Measurements from ENCODE around the gene ZFPM1. TPM values are rescaled to one million over a fixed set of nuclear protein-coding genes. Genes with fewer than 3 reads are reported as not detected.

Gene ZFPM1
- polyA plus RNA-seq, 1 of the 3 experiments (the other 2 are of a cell fraction) = 1.2 TPM

DNA sequence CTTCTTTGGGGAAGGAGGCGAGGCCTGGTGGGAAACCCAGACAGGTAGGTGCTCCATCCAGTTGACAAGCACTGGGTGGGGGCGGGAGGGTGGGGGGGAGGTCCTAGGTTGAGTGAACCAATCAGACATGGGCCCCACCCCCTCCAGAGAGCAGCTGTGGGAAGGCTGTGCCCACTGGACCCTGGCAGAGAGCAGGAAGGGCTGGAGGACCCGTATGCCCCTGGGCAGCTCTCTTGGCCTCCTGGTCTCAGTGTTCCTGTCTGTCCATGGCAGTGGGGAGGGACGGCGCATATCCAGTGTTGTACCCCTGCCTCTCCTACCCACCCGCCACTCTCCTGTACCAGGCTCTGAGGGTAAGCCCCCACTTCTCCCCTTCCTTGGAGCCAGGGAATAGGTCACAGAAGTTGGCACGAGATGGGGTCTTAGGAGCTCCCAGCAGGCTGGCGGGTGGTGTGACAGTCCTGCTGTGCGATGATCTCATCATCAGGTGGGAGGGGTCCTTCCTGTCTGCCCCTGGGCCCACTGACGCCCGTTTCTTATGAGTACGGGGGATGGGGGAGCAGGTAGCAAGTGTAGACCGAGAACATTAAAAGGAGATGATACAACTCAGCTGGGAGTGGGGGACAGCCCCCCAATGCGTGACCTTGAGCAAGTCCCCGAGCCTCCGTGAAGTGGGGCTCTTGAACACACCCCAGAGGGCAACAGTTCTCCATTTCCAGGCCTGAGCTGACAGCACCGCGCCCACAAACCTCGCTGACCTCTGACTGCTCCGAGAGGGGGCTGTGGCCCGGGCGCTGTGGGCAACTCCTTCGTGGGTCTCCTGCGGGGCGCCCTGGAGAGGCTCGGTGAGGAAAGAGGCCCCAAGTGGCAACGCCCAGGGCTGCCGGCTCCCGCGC lies 1.2 kb upstream of the ZFPM1 start:
- H3K36me3 ChIP-seq (replicated peaks in 1 of 2; ENCODE audit: control insufficient read depth in 1 of 2, insufficient read depth in 2 of 2, low read length in 1 of 2) = no peaks in the 10 kb centered on the region
- H3K79me2 ChIP-seq (ENCODE audit: insufficient read depth) = peaks cover 31% of the 10 kb centered on the region
- H3K4me3 ChIP-seq (ENCODE audit: low read depth in 2 of 2, low read length in 1 of 2) = peak overlapping the region in 1 of 2 experiments; percentile 75; a peak in 3 of 4 replicates
- H3K27me3 ChIP-seq (ENCODE audit: insufficient read depth) = no peaks in the 10 kb centered on the region
- peaks cover 26% of the 10 kb centered on the region for H4K20me1 ChIP-seq (ENCODE audit: insufficient read depth)
- H3K9me3 ChIP-seq = no peaks in the 10 kb centered on the region
- H3K4me1 ChIP-seq (ENCODE audit: control insufficient read depth in 1 of 2, insufficient read depth in 2 of 2, low read depth in 1 of 2, low read length in 1 of 2) = peaks cover 13 to 53% of the 10 kb centered on the region in 2 experiments; a peak in 3 of 4 replicates
- H3K4me2 ChIP-seq = peak overlapping the region; percentile 74
- TF ChIP-seq TAF1 (IDR thresholded peaks at IDR 0.05; ENCODE audit: borderline replicate concordance, low read depth, low read length) = no peak
- TF ChIP-seq RXRA (IDR thresholded peaks at IDR 0.05; ENCODE audit: borderline replicate concordance, low read depth) = no peak
- TF ChIP-seq EZH2phosphoT487 (IDR thresholded peaks at IDR 0.05; ENCODE audit: borderline replicate concordance, low read depth) = no peak
- WGBS (ENCODE audit: low lambda C conversion rate) = 68% methylated on average over 22 of the region's 30 CpGs
- no peaks in the 10 kb centered on the region for H3F3A ChIP-seq (replicated peaks; ENCODE audit: insufficient read depth)
- H3K9me2 ChIP-seq = no peaks in the 10 kb centered on the region
- no peak for DNase-seq
- ChIA-PET POLR2A (interaction anchor here (0.7 to 1.4 kb wide), 3 partner anchors 13 to 109 kb away, joined by 3 to 4 read pairs (median 3); no protein-coding TSS in a partner anchor), CTCF (interaction anchor here (0.6 to 1.1 kb wide), 4 partner anchors 14 to 381 kb away, joined by 3 read pairs; no protein-coding TSS in a partner anchor)
- H2AFZ ChIP-seq (ENCODE audit: low read depth) = peak overlapping the region; percentile 88; the same call in 1 of the 2 replicates
- H3K27ac ChIP-seq (ENCODE audit: low read depth in 2 of 2, low read length in 1 of 2) = peak overlapping the region in 1 of 2 experiments; percentile 86; a peak in 1 of 4 replicates
- no peak overlapping the region for H3K9ac ChIP-seq

DNA sequence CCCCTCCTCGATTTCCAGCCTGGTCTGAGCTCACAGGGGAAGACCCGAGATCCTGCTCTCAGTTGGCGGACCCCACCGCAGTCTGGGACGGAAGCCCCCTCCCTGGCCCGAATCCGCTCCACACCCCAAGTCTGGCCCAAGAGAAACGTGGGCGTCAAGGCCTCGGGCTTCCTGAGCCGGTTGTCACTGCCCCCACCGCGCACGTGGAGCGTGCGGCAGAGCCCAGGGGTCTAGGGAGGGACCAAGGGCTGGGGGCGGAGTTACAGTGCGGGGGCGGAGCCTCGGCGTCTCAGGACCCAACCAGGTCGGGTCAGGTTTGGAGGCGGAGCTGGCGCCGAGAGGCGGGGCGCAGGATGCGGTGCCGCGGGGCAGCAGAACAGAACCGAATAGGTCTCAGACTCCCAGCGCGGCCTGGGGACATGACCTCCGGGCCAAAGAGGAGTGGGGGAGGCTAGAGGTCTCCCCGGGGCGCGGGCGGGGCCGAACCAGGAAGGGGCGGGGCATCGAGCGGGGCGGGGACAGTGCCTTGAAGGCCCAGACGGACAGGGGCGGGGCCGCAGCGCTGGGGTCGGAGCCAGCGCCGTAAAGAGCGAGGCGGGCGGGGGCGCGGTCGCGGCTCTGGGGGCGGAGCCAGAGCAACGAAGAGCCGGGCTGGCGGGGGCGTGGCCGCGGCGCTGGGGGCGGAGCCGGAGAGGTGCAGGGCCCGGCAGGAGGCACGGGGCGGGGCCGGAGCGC lies 431 bp upstream of the ZFPM1 start:
- WGBS (ENCODE audit: low lambda C conversion rate) = 6% methylated on average over 23 of the region's 72 CpGs
- H3K79me2 ChIP-seq (ENCODE audit: insufficient read depth) = peaks cover 38% of the 10 kb centered on the region
- ChIA-PET POLR2A (interaction anchor here (0.7 to 1.4 kb wide), 3 partner anchors 12 to 109 kb away, joined by 3 to 4 read pairs (median 3); no protein-coding TSS in a partner anchor), CTCF (interaction anchor here (1.0 to 2.7 kb wide), 2 partner anchors 15 to 36 kb away, joined by 3 to 10 read pairs; no protein-coding TSS in a partner anchor)
- H3K4me2 ChIP-seq = peak overlapping the region; percentile 74
- H4K20me1 ChIP-seq (ENCODE audit: insufficient read depth) = peaks cover 34% of the 10 kb centered on the region
- no peaks in the 10 kb centered on the region for H3F3A ChIP-seq (replicated peaks; ENCODE audit: insufficient read depth)
- H3K36me3 ChIP-seq (replicated peaks in 1 of 2; ENCODE audit: control insufficient read depth in 1 of 2, insufficient read depth in 2 of 2, low read length in 1 of 2) = no peaks in the 10 kb centered on the region
- H3K27ac ChIP-seq (ENCODE audit: low read depth in 2 of 2, low read length in 1 of 2) = peak overlapping the region; percentile 56 to 86; a peak in 3 of 4 replicates
- H3K4me1 ChIP-seq (ENCODE audit: control insufficient read depth in 1 of 2, insufficient read depth in 2 of 2, low read depth in 1 of 2, low read length in 1 of 2) = peaks cover 13 to 61% of the 10 kb centered on the region in 2 experiments; a peak in 3 of 4 replicates
- peak; percentile 98 for DNase-seq
- H3K27me3 ChIP-seq (ENCODE audit: insufficient read depth) = no peaks in the 10 kb centered on the region
- peak overlapping the region; percentile 71 for H3K9ac ChIP-seq
- H3K4me3 ChIP-seq (ENCODE audit: low read depth in 2 of 2, low read length in 1 of 2) = peak overlapping the region; percentile 57 to 75
- H3K9me3 ChIP-seq = no peaks in the 10 kb centered on the region
- H3K9me2 ChIP-seq = no peaks in the 10 kb centered on the region
- peak overlapping the region; percentile 88; the same call in 1 of the 2 replicates for H2AFZ ChIP-seq (ENCODE audit: low read depth)
- TF ChIP-seq FOXM1 (IDR thresholded peaks at IDR 0.05; ENCODE audit: low read depth) = no peak
- no peak for TF ChIP-seq FOSL2 (IDR thresholded peaks at IDR 0.05; ENCODE audit: borderline replicate concordance, low read depth)
- no peak for TF ChIP-seq RFX5 (IDR thresholded peaks at IDR 0.05; ENCODE audit: low read length)
- TF ChIP-seq NFIC (IDR thresholded peaks at IDR 0.05; ENCODE audit: borderline replicate concordance) = no peak
- TF ChIP-seq EZH2phosphoT487 (IDR thresholded peaks at IDR 0.05; ENCODE audit: borderline replicate concordance, low read depth) = no peak
- TF ChIP-seq, protein P1, sequence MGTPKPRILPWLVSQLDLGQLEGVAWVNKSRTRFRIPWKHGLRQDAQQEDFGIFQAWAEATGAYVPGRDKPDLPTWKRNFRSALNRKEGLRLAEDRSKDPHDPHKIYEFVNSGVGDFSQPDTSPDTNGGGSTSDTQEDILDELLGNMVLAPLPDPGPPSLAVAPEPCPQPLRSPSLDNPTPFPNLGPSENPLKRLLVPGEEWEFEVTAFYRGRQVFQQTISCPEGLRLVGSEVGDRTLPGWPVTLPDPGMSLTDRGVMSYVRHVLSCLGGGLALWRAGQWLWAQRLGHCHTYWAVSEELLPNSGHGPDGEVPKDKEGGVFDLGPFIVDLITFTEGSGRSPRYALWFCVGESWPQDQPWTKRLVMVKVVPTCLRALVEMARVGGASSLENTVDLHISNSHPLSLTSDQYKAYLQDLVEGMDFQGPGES (IDR thresholded peaks at IDR 0.05; ENCODE audit: low read depth, low read length) = no peak
- TF ChIP-seq, protein P2, sequence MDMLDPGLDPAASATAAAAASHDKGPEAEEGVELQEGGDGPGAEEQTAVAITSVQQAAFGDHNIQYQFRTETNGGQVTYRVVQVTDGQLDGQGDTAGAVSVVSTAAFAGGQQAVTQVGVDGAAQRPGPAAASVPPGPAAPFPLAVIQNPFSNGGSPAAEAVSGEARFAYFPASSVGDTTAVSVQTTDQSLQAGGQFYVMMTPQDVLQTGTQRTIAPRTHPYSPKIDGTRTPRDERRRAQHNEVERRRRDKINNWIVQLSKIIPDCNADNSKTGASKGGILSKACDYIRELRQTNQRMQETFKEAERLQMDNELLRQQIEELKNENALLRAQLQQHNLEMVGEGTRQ (IDR thresholded peaks at IDR 0.05; ENCODE audit: borderline replicate concordance, low read depth, low read length) = peak; percentile 3; the same call in 1 of the 2 replicates
- TF ChIP-seq FOXJ3 (CRISPR knock-in tag; IDR thresholded peaks at IDR 0.05) = no peak
- TF ChIP-seq, protein P3, sequence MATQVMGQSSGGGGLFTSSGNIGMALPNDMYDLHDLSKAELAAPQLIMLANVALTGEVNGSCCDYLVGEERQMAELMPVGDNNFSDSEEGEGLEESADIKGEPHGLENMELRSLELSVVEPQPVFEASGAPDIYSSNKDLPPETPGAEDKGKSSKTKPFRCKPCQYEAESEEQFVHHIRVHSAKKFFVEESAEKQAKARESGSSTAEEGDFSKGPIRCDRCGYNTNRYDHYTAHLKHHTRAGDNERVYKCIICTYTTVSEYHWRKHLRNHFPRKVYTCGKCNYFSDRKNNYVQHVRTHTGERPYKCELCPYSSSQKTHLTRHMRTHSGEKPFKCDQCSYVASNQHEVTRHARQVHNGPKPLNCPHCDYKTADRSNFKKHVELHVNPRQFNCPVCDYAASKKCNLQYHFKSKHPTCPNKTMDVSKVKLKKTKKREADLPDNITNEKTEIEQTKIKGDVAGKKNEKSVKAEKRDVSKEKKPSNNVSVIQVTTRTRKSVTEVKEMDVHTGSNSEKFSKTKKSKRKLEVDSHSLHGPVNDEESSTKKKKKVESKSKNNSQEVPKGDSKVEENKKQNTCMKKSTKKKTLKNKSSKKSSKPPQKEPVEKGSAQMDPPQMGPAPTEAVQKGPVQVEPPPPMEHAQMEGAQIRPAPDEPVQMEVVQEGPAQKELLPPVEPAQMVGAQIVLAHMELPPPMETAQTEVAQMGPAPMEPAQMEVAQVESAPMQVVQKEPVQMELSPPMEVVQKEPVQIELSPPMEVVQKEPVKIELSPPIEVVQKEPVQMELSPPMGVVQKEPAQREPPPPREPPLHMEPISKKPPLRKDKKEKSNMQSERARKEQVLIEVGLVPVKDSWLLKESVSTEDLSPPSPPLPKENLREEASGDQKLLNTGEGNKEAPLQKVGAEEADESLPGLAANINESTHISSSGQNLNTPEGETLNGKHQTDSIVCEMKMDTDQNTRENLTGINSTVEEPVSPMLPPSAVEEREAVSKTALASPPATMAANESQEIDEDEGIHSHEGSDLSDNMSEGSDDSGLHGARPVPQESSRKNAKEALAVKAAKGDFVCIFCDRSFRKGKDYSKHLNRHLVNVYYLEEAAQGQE (IDR thresholded peaks at IDR 0.05; ENCODE audit: low read depth, low read length) = no peak
- TF ChIP-seq SMC3 (IDR thresholded peaks at IDR 0.05; ENCODE audit: low read depth, low read length) = no peak
- TF ChIP-seq EP300 (IDR thresholded peaks at IDR 0.05; ENCODE audit: borderline replicate concordance in 1 of 2, low read depth in 1 of 2, low read length in 1 of 2) = no peak
- TF ChIP-seq, protein P4, sequence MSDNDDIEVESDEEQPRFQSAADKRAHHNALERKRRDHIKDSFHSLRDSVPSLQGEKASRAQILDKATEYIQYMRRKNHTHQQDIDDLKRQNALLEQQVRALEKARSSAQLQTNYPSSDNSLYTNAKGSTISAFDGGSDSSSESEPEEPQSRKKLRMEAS (IDR thresholded peaks at IDR 0.05; ENCODE audit: low read depth) = peak; percentile 97
- no peak for TF ChIP-seq TCF12 (IDR thresholded peaks at IDR 0.05)
- TF ChIP-seq GABPA (IDR thresholded peaks at IDR 0.05; ENCODE audit: low read depth) = no peak
- TF ChIP-seq MXI1 (IDR thresholded peaks at IDR 0.05; ENCODE audit: low read depth, low read length) = peak; percentile 98

All from SK-N-SH (cell line).